Fibroblast of villous mesenchyme (primary cell): Measurements from ENCODE around the gene MARCHF3. TPM values are rescaled to one million over a fixed set of nuclear protein-coding genes. Genes with fewer than 3 reads are reported as not detected.
A peak's percentile ranks its signal among the peaks of the same experiment; 100 is the strongest.

ENCODE experiments used
- DNase-seq: peaks from one replicate; pipeline ENCODE4 v3.0.0-alpha.2; 2010; ENCODE audit warnings: low read depth
- H3K4me3 ChIP-seq: 2 replicates; pipeline ENCODE4 v1.5.1; 2011; ENCODE audit warnings: low read depth, mild to moderate bottlenecking, low read length
- total RNA-seq: library from RNA; depleted of rRNA; stranded (reverse); fragments of >200 nt; gene quantifications from 2 replicates; pipeline ENCODE4 v1.2.3, GENCODE V29; 2012
- TF ChIP-seq, protein P1 (sequence below): IDR thresholded peaks from 2 replicates; pipeline ENCODE4 v1.5.1; 2012; ENCODE audit warnings: low read depth, mild to moderate bottlenecking, low read length; ENCODE audit not compliant: insufficient read depth

Gene MARCHF3
- total RNA-seq, 1 donor, result 10.4 TPM

DNA sequence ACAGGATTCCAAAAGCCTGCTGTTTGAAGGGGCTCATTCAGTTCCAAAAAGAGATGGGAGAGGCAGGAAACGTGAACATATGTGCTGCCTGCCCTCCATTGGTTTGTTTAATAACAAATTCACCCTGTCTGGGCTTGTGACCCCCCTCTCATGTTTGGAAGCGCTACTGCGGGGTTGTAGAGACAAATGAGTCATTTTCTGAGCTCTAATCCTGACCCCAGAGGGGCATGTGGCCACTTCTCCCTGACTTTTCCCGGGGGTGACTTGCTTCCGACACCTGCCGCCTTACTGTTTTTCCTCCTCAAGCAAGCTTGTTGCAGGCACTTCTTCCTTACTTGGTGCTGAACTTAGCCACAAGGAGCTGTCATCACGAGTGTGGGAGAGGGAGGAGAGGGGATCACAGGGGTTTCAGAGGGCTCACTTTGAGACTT, 177.5 kb downstream of the MARCHF3 start:
- DNase-seq, result no peak
- TF ChIP-seq, protein P1, sequence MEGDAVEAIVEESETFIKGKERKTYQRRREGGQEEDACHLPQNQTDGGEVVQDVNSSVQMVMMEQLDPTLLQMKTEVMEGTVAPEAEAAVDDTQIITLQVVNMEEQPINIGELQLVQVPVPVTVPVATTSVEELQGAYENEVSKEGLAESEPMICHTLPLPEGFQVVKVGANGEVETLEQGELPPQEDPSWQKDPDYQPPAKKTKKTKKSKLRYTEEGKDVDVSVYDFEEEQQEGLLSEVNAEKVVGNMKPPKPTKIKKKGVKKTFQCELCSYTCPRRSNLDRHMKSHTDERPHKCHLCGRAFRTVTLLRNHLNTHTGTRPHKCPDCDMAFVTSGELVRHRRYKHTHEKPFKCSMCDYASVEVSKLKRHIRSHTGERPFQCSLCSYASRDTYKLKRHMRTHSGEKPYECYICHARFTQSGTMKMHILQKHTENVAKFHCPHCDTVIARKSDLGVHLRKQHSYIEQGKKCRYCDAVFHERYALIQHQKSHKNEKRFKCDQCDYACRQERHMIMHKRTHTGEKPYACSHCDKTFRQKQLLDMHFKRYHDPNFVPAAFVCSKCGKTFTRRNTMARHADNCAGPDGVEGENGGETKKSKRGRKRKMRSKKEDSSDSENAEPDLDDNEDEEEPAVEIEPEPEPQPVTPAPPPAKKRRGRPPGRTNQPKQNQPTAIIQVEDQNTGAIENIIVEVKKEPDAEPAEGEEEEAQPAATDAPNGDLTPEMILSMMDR, result no peak
- no peak overlapping the region for H3K4me3 ChIP-seq

DNA sequence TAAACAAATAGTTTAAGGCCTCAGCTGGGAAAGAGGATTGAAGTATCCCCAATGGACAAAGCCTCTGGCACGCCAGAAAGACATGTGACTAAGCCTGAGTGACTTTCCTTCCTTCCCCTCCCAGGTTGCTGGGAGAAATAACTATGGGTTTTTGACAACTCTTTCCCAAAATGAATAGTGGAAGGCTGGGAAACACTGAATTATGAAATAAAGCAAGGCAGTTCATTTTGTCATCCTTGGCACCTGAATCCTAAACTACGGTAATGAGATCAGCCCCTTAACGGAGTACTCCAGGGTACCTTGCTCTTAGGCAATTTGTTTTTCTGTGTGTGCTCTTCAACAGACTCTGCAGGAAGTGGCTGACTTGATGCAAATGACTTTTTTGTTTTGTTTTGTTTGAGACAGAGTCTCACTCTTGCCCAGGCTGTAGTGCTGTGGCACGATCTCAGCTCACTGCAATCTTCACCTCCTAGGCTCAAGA, 178.2 kb downstream of the MARCHF3 start:
- H3K4me3 ChIP-seq, result no peak overlapping the region
- no peak for DNase-seq
- TF ChIP-seq, protein P1, result no peak

GRCh38 chr5:126851501-126852011, 178.8 kb downstream of the MARCHF3 start:
- no peak for DNase-seq
- no peak overlapping the region for H3K4me3 ChIP-seq
- TF ChIP-seq, protein P1, result no peak

- TF ChIP-seq, protein P1, result no peak
- peak; percentile 92 for DNase-seq
These were observed 181.2 kb downstream of the MARCHF3 start for GRCh38 chr5:126849101-126849678.

GRCh38 chr5:126848253-126848652, 182.1 kb downstream of the MARCHF3 start:
- H3K4me3 ChIP-seq, result no peak overlapping the region
- no peak for DNase-seq
- TF ChIP-seq, protein P1, result no peak

More at GRCh38 chr5:126849101-126849678, 181.2 kb downstream of the MARCHF3 start:
- H3K4me3 ChIP-seq, result no peak overlapping the region

DNA sequence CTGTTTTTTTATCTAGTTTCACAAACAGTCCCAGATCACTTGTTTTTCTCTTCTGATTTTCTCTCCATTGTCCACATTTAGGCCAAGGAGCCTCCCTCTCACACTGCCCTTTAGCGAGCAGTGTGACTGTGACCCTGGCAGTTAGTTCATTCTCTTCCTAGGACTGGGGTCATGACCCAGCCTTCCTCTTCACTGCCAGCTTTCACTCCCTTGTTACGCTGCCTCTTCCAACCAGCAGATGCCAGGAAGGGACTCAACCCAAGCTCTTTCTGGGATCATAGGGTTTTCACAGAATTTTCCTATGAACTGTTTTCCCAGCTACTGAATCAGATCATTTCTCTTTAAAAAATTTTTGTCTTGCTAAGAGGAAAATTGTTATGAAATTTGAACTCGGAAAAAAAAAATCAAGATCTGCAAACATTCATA, 182.5 kb downstream of the MARCHF3 start:
- DNase-seq, result no peak
- H3K4me3 ChIP-seq, result no peak overlapping the region
- TF ChIP-seq, protein P1, result no peak
